IMR-90 (cell line): ENCODE measurements around the gene PRR36.

Experiments used
- BHLHE40 ChIP-seq: fragments of 150-350 bp; IDR thresholded peaks from 2 replicates; pipeline ENCODE4 v1.6.1; 2016; ENCODE audit warnings: mild to moderate bottlenecking, low read depth, low read length
- CEBPB ChIP-seq: IDR thresholded peaks from 2 replicates; pipeline ENCODE4 v1.6.1; 2012; ENCODE audit warnings: low read depth, low read length, improper control_type of control experiment
- CHD1 ChIP-seq: IDR thresholded peaks from 2 replicates; pipeline ENCODE4 v1.6.1; 2012; ENCODE audit warnings: low read depth, low read length, improper control_type of control experiment
- CTCF ChIP-seq: conservative IDR thresholded peaks from 2 replicates; pipeline ENCODE4 v1.5.1; 2012; ENCODE audit warnings: mild to moderate bottlenecking, low read depth, low read length, improper control_type of control experiment
- MAFK ChIP-seq: IDR thresholded peaks from 2 replicates; pipeline ENCODE4 v1.6.1; 2012; ENCODE audit warnings: low read depth, low read length, improper control_type of control experiment
- MAZ ChIP-seq: IDR thresholded peaks from 2 replicates; pipeline ENCODE4 v1.6.1; 2012; ENCODE audit warnings: low read depth, mild to moderate bottlenecking, low read length, improper control_type of control experiment, moderate library complexity, borderline replicate concordance
- MXI1 ChIP-seq: IDR thresholded peaks from 2 replicates; pipeline ENCODE4 v1.6.1; 2012; ENCODE audit warnings: low read depth, mild to moderate bottlenecking, low read length, moderate library complexity, borderline replicate concordance
- NFE2L2 ChIP-seq: fragments of 150-350 bp; IDR thresholded peaks from 2 replicates; pipeline ENCODE4 v1.6.1; 2016; ENCODE audit warnings: low read depth, mild to moderate bottlenecking, low read length
- POLR2A ChIP-seq: IDR thresholded peaks from 2 replicates; pipeline ENCODE4 v1.6.1; 2012; ENCODE audit warnings: mild to moderate bottlenecking, low read depth, low read length
- RAD21 ChIP-seq: IDR thresholded peaks from 2 replicates; pipeline ENCODE4 v1.6.1; 2012; ENCODE audit warnings: low read length, improper control_type of control experiment
- RCOR1 ChIP-seq: IDR thresholded peaks from 2 replicates; pipeline ENCODE4 v1.6.1; 2012; ENCODE audit warnings: mild to moderate bottlenecking, low read length, improper control_type of control experiment; ENCODE audit not compliant: insufficient replicate concordance
- RFX5 ChIP-seq: IDR thresholded peaks from 2 replicates; pipeline ENCODE4 v1.8.0; 2012; ENCODE audit warnings: low read depth, mild to moderate bottlenecking, low read length, moderate library complexity
- SMC3 ChIP-seq: fragments of 150-350 bp; IDR thresholded peaks from 2 replicates; pipeline ENCODE4 v1.6.1; 2016; ENCODE audit warnings: low read depth, mild to moderate bottlenecking, antibody characterized with exemption, low read length, moderate library complexity
- USF2 ChIP-seq: fragments of 150-350 bp; IDR thresholded peaks from 2 replicates; pipeline ENCODE4 v1.6.1; 2017; ENCODE audit warnings: mild to moderate bottlenecking, antibody characterized with exemption, low read length, low read depth

GRCh38 chr19:7822910-7823515 lies 51.2 kb downstream of the PRR36 start:
- TF ChIP-seq POLR2A (no peak), BHLHE40 (no peak), CTCF (no peak), CEBPB (peak; percentile 47; the same call in 1 of the 2 replicates), MXI1 (no peak), USF2 (no peak), SMC3 (no peak), MAFK (no peak), MAZ (no peak), NFE2L2 (no peak), RAD21 (no peak), RFX5 (no peak), CHD1 (no peak), RCOR1 (no peak)
